ENCODE measurements around the gene SETSIP. TPM values are rescaled to one million over a fixed set of nuclear protein-coding genes. Genes with fewer than 3 reads are reported as not detected.

SETSIP gene
- total and polyA plus RNA-seq, 2 experiments from 2014 or later, result not detected

DNA sequence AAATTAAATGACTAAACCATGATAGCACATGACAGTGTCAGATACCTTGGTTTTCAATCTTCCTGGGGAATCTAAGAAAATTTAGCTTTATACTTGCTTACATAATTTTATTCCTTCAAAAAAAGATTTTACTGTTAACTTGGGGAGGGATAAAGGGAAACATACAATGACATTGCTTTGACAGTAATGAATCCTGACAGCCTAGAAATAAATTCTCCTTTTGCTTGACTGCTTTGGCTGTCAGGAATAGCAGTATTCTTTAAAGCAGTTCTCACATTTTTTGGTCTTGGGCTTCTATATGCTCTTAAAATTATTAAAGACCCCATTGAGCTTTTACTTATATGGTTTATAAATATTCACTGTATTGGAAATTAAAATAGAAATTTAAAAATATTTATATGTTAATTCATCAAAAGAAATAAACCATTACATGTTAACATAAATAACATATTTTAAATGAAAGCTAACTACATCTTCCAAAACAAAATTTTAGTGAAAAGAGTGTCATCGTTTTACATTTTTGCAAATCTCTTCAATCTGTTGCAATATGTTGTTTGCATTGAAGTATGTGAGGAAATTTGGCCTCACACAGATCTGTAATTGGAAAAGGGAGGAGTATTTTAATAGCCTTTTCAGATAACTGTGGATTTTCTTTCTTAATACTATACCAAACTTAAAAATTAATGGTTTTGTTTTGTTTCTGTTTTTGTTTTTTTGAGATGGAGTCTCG, 29.3 kb downstream of the SETSIP start:
- WGBS (ENCODE audit: low lambda C conversion rate, missing lambda C conversion rate), result 98% methylated on average over 2 of the region's 2 CpGs
- no peak overlapping the region for H3K4me3 ChIP-seq
- no peak overlapping the region for H2AFZ ChIP-seq
- no peaks in the 10 kb centered on the region for H3K27me3 ChIP-seq
- no peaks in the 10 kb centered on the region for H3K36me3 ChIP-seq (replicated peaks; ENCODE audit: insufficient read depth, low read depth)
- TF ChIP-seq EZH2phosphoT487 (IDR thresholded peaks at IDR 0.05; ENCODE audit: low read depth, severe bottlenecking, unreplicated experiment), result no peak
- TF ChIP-seq CTCF (IDR thresholded peaks at IDR 0.05; ENCODE audit: poor library complexity), result no peak
- TF ChIP-seq EZH2 (IDR thresholded peaks at IDR 0.05; ENCODE audit: borderline replicate concordance), result no peak
- H3K9me2 ChIP-seq (replicated peaks; ENCODE audit: insufficient read depth), result no peaks in the 10 kb centered on the region
- H4K20me1 ChIP-seq (ENCODE audit: insufficient read depth, poor library complexity, severe bottlenecking), result no peaks in the 10 kb centered on the region
- no peaks in the 10 kb centered on the region for H3K9me3 ChIP-seq (ENCODE audit: low read depth)
- no peak overlapping the region for H3K4me2 ChIP-seq
- no peak for DNase-seq (ENCODE audit: low spot score)
- H3K79me2 ChIP-seq, result no peaks in the 10 kb centered on the region
- H3K27ac ChIP-seq, result no peak overlapping the region
- H3K4me1 ChIP-seq (ENCODE audit: insufficient read depth), result no peaks in the 10 kb centered on the region

GRCh38 chr1:92043621-92044020, 31.6 kb downstream of the SETSIP start:
- no peak for DNase-seq (ENCODE audit: low spot score)
- H3K4me2 ChIP-seq, result no peak overlapping the region
- H3K4me1 ChIP-seq (ENCODE audit: insufficient read depth), result peaks cover 4% of the 10 kb centered on the region
- H3K27me3 ChIP-seq, result no peaks in the 10 kb centered on the region
- no peaks in the 10 kb centered on the region for H3K9me2 ChIP-seq (replicated peaks; ENCODE audit: insufficient read depth)
- no peaks in the 10 kb centered on the region for H3K79me2 ChIP-seq
- H3K27ac ChIP-seq, result no peak overlapping the region
- TF ChIP-seq EZH2phosphoT487 (IDR thresholded peaks at IDR 0.05; ENCODE audit: low read depth, severe bottlenecking, unreplicated experiment) (no peak), CTCF (IDR thresholded peaks at IDR 0.05; ENCODE audit: poor library complexity) (no peak), EZH2 (IDR thresholded peaks at IDR 0.05; ENCODE audit: borderline replicate concordance) (no peak)
- no peak overlapping the region for H2AFZ ChIP-seq
- no peaks in the 10 kb centered on the region for H4K20me1 ChIP-seq (ENCODE audit: insufficient read depth, poor library complexity, severe bottlenecking)
- H3K36me3 ChIP-seq (replicated peaks; ENCODE audit: insufficient read depth, low read depth), result no peaks in the 10 kb centered on the region
- WGBS (ENCODE audit: low lambda C conversion rate, missing lambda C conversion rate), result 75% methylated on average over 5 of the region's 5 CpGs
- H3K4me3 ChIP-seq, result no peak overlapping the region
- no peaks in the 10 kb centered on the region for H3K9me3 ChIP-seq (ENCODE audit: low read depth)

- Histone ChIP-seq H3K27me3 (no peaks in the 10 kb centered on the region), H3K79me2 (no peaks in the 10 kb centered on the region), H4K20me1 (ENCODE audit: insufficient read depth, poor library complexity, severe bottlenecking) (no peaks in the 10 kb centered on the region), H3K4me3 (no peak overlapping the region), H3K27ac (no peak overlapping the region), H3K4me2 (no peak overlapping the region), H3K36me3 (replicated peaks; ENCODE audit: insufficient read depth, low read depth) (no peaks in the 10 kb centered on the region), H3K4me1 (ENCODE audit: insufficient read depth) (peaks cover 4% of the 10 kb centered on the region), H3K9me3 (ENCODE audit: low read depth) (no peaks in the 10 kb centered on the region), H3K9me2 (replicated peaks; ENCODE audit: insufficient read depth) (no peaks in the 10 kb centered on the region), H2AFZ (no peak overlapping the region)
- WGBS (ENCODE audit: low lambda C conversion rate, missing lambda C conversion rate), result 87% methylated on average over 1 of the region's 1 CpG
- TF ChIP-seq EZH2 (IDR thresholded peaks at IDR 0.05; ENCODE audit: borderline replicate concordance) (no peak), CTCF (IDR thresholded peaks at IDR 0.05; ENCODE audit: poor library complexity) (no peak), EZH2phosphoT487 (IDR thresholded peaks at IDR 0.05; ENCODE audit: low read depth, severe bottlenecking, unreplicated experiment) (no peak)
- DNase-seq (ENCODE audit: low spot score), result no peak
These were observed 34.2 kb downstream of the SETSIP start for GRCh38 chr1:92040971-92041370.
